Endothelial cell of umbilical vein (primary cell): Measurements from ENCODE around the gene BNIP2. TPM values are rescaled to one million over a fixed set of nuclear protein-coding genes. Genes with fewer than 3 reads are reported as not detected.

Source experiments
- BruUV-seq: library from RNA; stranded (reverse); fragments of 400-500 nt; replicated peaks from 2 replicates; lab custom pipeline; 2021; lab: Mats Ljungman, UMichigan
- CTCF ChIA-PET: fragments of 300-600, 350-600 bp; sonication (Branson Sonifier 250); formaldehyde crosslinking; loops from one replicate; lab custom pipeline; 2021; ENCODE audit warnings: antibody characterized with exemption, inconsistent platforms; lab: Charles Lee
- POLR2A ChIA-PET: fragments of 300-600, 350-600 bp; sonication (Branson Sonifier 250); formaldehyde crosslinking; loops from one replicate; lab custom pipeline; 2021; ENCODE audit warnings: antibody characterized with exemption, inconsistent platforms; lab: Charles Lee
- DNase-seq: peaks from one replicate; pipeline ENCODE4 v3.0.0-alpha.2; 2011; ENCODE audit warnings: low read depth, low spot score
- FAIRE-seq: peaks from 2 replicates; lab custom pipeline; 2011; peaks lifted over from hg19 to GRCh38; lab: Jason Lieb, UNC
- H2AFZ ChIP-seq: 2 replicates; pipeline ENCODE4 v1.6.0; 2012; ENCODE audit warnings: low read depth, low read length, control low read depth, inconsistent platforms
- H3K27ac ChIP-seq: 2 replicates; pipeline ENCODE4 v1.5.1; 2011; ENCODE audit warnings: low read depth, mild to moderate bottlenecking, control low read depth, low read length, moderate library complexity; ENCODE audit not compliant: insufficient read depth
- H3K27me3 ChIP-seq, 2 experiments: 2 replicates each; pipeline versions ENCODE4 v1.6.0 to v1.6.1; 2011; ENCODE audit warnings: low read length in 2 of 2, mixed read lengths in 1 of 2; ENCODE audit not compliant: control insufficient read depth in 2 of 2, insufficient read depth in 2 of 2
- H3K36me3 ChIP-seq, 2 experiments: 2 replicates in 1 of 2; 3 replicates in 1 of 2; pipeline ENCODE4 v1.5.1; 2011; ENCODE audit warnings: low read length in 2 of 2, mild to moderate bottlenecking in 1 of 2, moderate library complexity in 1 of 2; ENCODE audit not compliant: control insufficient read depth in 2 of 2, insufficient read depth in 2 of 2; ENCODE audit errors: extremely low read depth in 1 of 2
- H3K4me1 ChIP-seq: 3 replicates; pipeline ENCODE4 v1.5.1; 2011; ENCODE audit warnings: mild to moderate bottlenecking, low read length; ENCODE audit not compliant: control insufficient read depth, insufficient read depth; ENCODE audit errors: extremely low read depth
- H3K4me2 ChIP-seq: 2 replicates; pipeline ENCODE4 v1.6.1; 2011; ENCODE audit warnings: low read length, control low read depth, mixed read lengths; ENCODE audit not compliant: insufficient read depth
- H3K4me3 ChIP-seq, 3 experiments: fragments of 200-600 bp in 1 of 3; sonication (generic), shearing (Covaris generic) in 1 of 3; replicated peaks in 1 of 3; 2 replicates each; pipeline ENCODE4 v1.5.1; 2011 to 2016; ENCODE audit warnings: control low read depth in 3 of 3, low read length in 3 of 3, mild to moderate bottlenecking in 2 of 3, inconsistent platforms in 1 of 3, low read depth in 1 of 3, moderate library complexity in 1 of 3; ENCODE audit not compliant: insufficient read depth in 1 of 3
- H3K79me2 ChIP-seq: 2 replicates; pipeline ENCODE4 v1.6.0; 2012; ENCODE audit warnings: low read length, inconsistent platforms; ENCODE audit not compliant: control insufficient read depth, insufficient read depth
- H3K9ac ChIP-seq: replicated peaks from 2 replicates; pipeline ENCODE3; 2011; ENCODE audit warnings: low read length, control low read depth; ENCODE audit not compliant: insufficient read depth; ENCODE audit errors: extremely low read depth
- H3K9me1 ChIP-seq: replicated peaks from 3 replicates; pipeline ENCODE4 v1.6.0; 2011; ENCODE audit warnings: mild to moderate bottlenecking, low read length; ENCODE audit not compliant: control insufficient read depth, insufficient read depth; ENCODE audit errors: extremely low read depth
- H3K9me3 ChIP-seq: replicated peaks from 2 replicates; pipeline ENCODE4 v1.5.1; 2012; ENCODE audit warnings: low read length, inconsistent platforms; ENCODE audit not compliant: control insufficient read depth, insufficient read depth
- H4K20me1 ChIP-seq: replicated peaks from 2 replicates; pipeline ENCODE3; 2011; ENCODE audit warnings: mild to moderate bottlenecking, low read length; ENCODE audit not compliant: control insufficient read depth, insufficient read depth; ENCODE audit errors: extremely low read depth
- FOS ChIP-seq: IDR thresholded peaks from 2 replicates; pipeline ENCODE4 v1.6.1; 2011; ENCODE audit warnings: mild to moderate bottlenecking, low read length, moderate library complexity, borderline replicate concordance; ENCODE audit not compliant: insufficient read depth
- GATA2 ChIP-seq: IDR thresholded peaks from 2 replicates; pipeline ENCODE4 v1.7.0; 2011; ENCODE audit warnings: low read depth, mild to moderate bottlenecking, moderate library complexity, mixed read lengths, low read length; ENCODE audit not compliant: insufficient read length, insufficient read depth
- MYC ChIP-seq: IDR thresholded peaks from one replicate; pipeline ENCODE4 v1.6.1; 2011; ENCODE audit warnings: mild to moderate bottlenecking, low read depth, low read length
- dilution Hi-C: fragments of 300-500 bp; cut with MboI; formaldehyde crosslinking; loops from one replicate; pipeline ENCODE4 v1.15.0; 2019; ENCODE audit warnings: low sequenced_read_pairs; ENCODE audit not compliant: extremely low pct_ligation_motif_present
- intact Hi-C: fragments of 100-400 bp; cut with micrococcal nuclease; formaldehyde crosslinking; loops from one replicate; pipeline ENCODE4 v1.10.0; 2022
- polyA plus RNA-seq, 4 experiments: library from polyadenylated mRNA; depleted of rRNA in 3 of 4; stranded (reverse) in 3 of 4; unstranded in 1 of 4; fragments of >200 nt; gene quantifications; 2 replicates each; pipeline versions ENCODE4 v1.2.1 to v1.2.3, GENCODE V29; 2011 to 2012; ENCODE audit warnings: missing spikeins in 1 of 4
- total RNA-seq: library from RNA; stranded (reverse); gene quantifications from 2 replicates; pipeline ENCODE4 v1.2.3, GENCODE V29; 2021
- TF ChIP-seq, protein P1 (sequence below): IDR thresholded peaks from 2 replicates; pipeline ENCODE4 v1.6.1; 2011; ENCODE audit not compliant: insufficient read depth, insufficient read length

The BNIP2 gene
- total and polyA plus RNA-seq, 2 donors (not counting 3 experiments of a cell fraction or from before 2014, with no cell fraction given), result 39.1 to 90.1 TPM

DNA sequence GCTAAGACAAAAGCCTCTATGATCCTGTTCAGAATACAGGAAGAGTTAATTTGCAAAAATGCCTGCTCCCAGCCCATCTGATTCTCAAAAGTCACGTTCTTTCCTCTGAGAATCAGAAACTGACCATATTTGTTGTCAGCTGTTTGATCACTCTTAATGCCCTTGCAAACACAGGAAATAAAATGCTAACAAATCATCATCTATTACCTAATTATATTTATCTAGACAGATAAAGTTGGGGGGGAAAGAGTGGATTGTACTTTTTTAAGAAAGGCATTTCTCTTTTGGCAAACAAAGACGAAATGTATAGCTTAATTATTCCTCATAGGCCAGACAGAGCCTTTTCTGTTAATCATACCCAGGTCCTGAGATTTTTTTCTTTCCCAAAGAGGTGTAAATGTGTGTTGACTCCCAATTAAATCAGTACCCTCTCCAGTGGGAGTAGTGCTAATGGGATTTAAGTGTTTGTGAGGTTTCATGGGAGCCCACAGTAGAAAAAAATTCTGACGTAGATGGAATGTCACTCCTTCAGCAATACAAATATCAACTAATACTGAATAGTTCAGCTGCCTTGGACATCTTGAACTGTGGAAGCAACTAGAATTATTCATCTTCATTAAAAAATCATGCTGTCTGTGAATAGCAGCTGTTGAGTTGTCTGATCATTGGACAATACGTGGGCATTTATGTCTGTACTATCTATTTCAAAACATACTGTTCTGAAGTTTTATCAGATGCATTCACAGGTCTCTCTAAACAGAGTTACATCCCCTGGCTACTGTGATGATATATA is 22.5 kb upstream of the BNIP2 start:
- Histone ChIP-seq H3K27me3 (peaks cover 0 to 4% of the 10 kb centered on the region in 2 experiments), H3K27ac (no peak overlapping the region), H3K9ac (no peak overlapping the region), H3K9me3 (no peaks in the 10 kb centered on the region), H3K36me3 (no peaks in the 10 kb centered on the region), H4K20me1 (no peaks in the 10 kb centered on the region), H3K79me2 (no peaks in the 10 kb centered on the region), H3K4me3 (no peak overlapping the region), H2AFZ (no peak overlapping the region), H3K9me1 (no peaks in the 10 kb centered on the region), H3K4me1 (no peaks in the 10 kb centered on the region), H3K4me2 (no peak overlapping the region)
- intact Hi-C loops (no loop called here), dilution Hi-C loops (no loop called here)
- DNase-seq (no peak), FAIRE-seq (no peak)
- TF ChIP-seq MYC, result no peak
- TF ChIP-seq FOS, result no peak
- ChIA-PET CTCF (interaction anchor here (2.1 to 2.4 kb wide), 2 partner anchors 13 to 20 kb away, joined by 8 to 12 read pairs; no protein-coding TSS in a partner anchor), POLR2A (no interaction called here)
- no TSS peak for BruUV-seq

GRCh38 chr15:59707619-59708018 is 18.5 kb upstream of the BNIP2 start:
- no peak for FAIRE-seq

More at GRCh38 chr15:59707619-59708018, 18.5 kb upstream of the BNIP2 start:
- no TSS peak for BruUV-seq
- CTCF ChIA-PET, result interaction anchor here (1.2 to 1.7 kb wide), 3 partner anchors 16 to 619 kb away, joined by 3 to 7 read pairs (median 5); no protein-coding TSS in a partner anchor
- H3K27ac ChIP-seq, result no peak overlapping the region
- no peaks in the 10 kb centered on the region for H3K4me1 ChIP-seq
- H3K9me1 ChIP-seq, result no peaks in the 10 kb centered on the region
- no peak overlapping the region for H3K9ac ChIP-seq
- no peaks in the 10 kb centered on the region for H3K9me3 ChIP-seq
- POLR2A ChIA-PET, result no interaction called here
- no peaks in the 10 kb centered on the region for H4K20me1 ChIP-seq
- DNase-seq, result no peak
- no peak for TF ChIP-seq GATA2
- TF ChIP-seq FOS, result no peak
- TF ChIP-seq, protein P1, sequence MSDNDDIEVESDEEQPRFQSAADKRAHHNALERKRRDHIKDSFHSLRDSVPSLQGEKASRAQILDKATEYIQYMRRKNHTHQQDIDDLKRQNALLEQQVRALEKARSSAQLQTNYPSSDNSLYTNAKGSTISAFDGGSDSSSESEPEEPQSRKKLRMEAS, result no peak
- H3K4me2 ChIP-seq, result no peak overlapping the region
- H3K27me3 ChIP-seq, result peaks cover 0 to 4% of the 10 kb centered on the region in 2 experiments
- intact Hi-C loops (no loop called here), dilution Hi-C loops (no loop called here)
- H3K4me3 ChIP-seq, result no peak overlapping the region
- H2AFZ ChIP-seq, result no peak overlapping the region
- no peaks in the 10 kb centered on the region for H3K36me3 ChIP-seq
- H3K79me2 ChIP-seq, result no peaks in the 10 kb centered on the region
